Peyer's patch (tissue), 4 donors: ENCODE measurements around the gene TUT1.

Experiments
- CTCF ChIP-seq, 6 experiments: fragments of 450-650 bp in 4 of 6; fragments of 200-600 bp in 2 of 6; sonication (generic) in 1 of 6; IDR thresholded peaks; one replicate each; pipeline ENCODE4 v1.5.1; 2017 to 2019; ENCODE audit warnings: antibody characterized with exemption in 6 of 6, mild to moderate bottlenecking in 3 of 6, moderate library complexity in 1 of 6
- POLR2A ChIP-seq, 2 donors: fragments of 450-650 bp; IDR thresholded peaks; one replicate each; pipeline ENCODE4 v1.5.1; 2017; ENCODE audit warnings: antibody characterized with exemption in 2 of 2, mild to moderate bottlenecking in 2 of 2, moderate library complexity in 2 of 2

GRCh38 chr11:62573006-62573591 is 18.2 kb downstream of the TUT1 start:
- TF ChIP-seq CTCF (IDR thresholded peaks at IDR 0.05), result no peak
- no peak for TF ChIP-seq POLR2A (IDR thresholded peaks at IDR 0.05)
